Testis (tissue), 3 donors: Measurements from ENCODE around the gene RPL18A. TPM values are rescaled to one million over a fixed set of nuclear protein-coding genes. Genes with fewer than 3 reads are reported as not detected.

Source experiments
- DNase-seq: peaks from one replicate; pipeline ENCODE4 v3.0.0-alpha.2; 2019
- H3K27ac ChIP-seq, 2 donors: fragments of 200-600 bp; sonication (generic); one replicate each; pipeline ENCODE4 v1.5.1; 2019
- H3K27me3 ChIP-seq: fragments of 200-600 bp; sonication (generic); one replicate; pipeline ENCODE4 v1.5.1; 2019
- H3K36me3 ChIP-seq: fragments of 200-600 bp; sonication (generic); one replicate; pipeline ENCODE4 v1.5.1; 2017; ENCODE audit warnings: low read depth; ENCODE audit errors: missing control alignments
- H3K4me1 ChIP-seq: fragments of 200-600 bp; sonication (generic); one replicate; pipeline ENCODE4 v1.5.1; 2019
- H3K4me3 ChIP-seq, 2 donors: fragments of 200-600 bp; sonication (generic); one replicate each; pipeline ENCODE4 v1.5.1; 2017 to 2019
- H3K9me3 ChIP-seq: fragments of 200-600 bp; sonication (generic); one replicate; pipeline ENCODE4 v1.5.1; 2017
- CTCF ChIP-seq, 3 experiments: fragments of 450-650 bp in 2 of 3; fragments of 200-600 bp in 1 of 3; sonication (generic) in 1 of 3; IDR thresholded peaks; one replicate each; pipeline ENCODE4 v1.5.1; 2016 to 2019; ENCODE audit warnings: antibody characterized with exemption in 3 of 3, mild to moderate bottlenecking in 2 of 3, moderate library complexity in 1 of 3
- POLR2A ChIP-seq: fragments of 450-650 bp; IDR thresholded peaks from one replicate; pipeline ENCODE4 v1.6.1; 2017; ENCODE audit warnings: antibody characterized with exemption, mild to moderate bottlenecking, moderate library complexity
- WGBS, 2 donors: methylation state at CpG; one replicate each; pipeline ENCODE4 v1.1.5; 2018; 5-methylcytosine and 5-hydroxymethylcytosine counted together
- intact Hi-C: fragments of 100-400 bp; cut with DNase I; formaldehyde crosslinking; loops from one replicate; pipeline ENCODE4 v1.15.1; 2023; ENCODE audit warnings: low total_unique reads
- polyA plus RNA-seq: library from polyadenylated mRNA; stranded (reverse); fragments of 350-450 nt; fragmentation: Illumina TruSeq; extraction: RNeasy Lipid Tissue Mini Kit (QIAGEN cat#74804); gene quantifications from one replicate; pipeline ENCODE4 v1.2.3, GENCODE V29; 2014; ENCODE audit warnings: low read depth, low replicate concordance; ENCODE audit not compliant: insufficient read depth
- total RNA-seq, 2 donors: library from RNA; depleted of rRNA; stranded (reverse); fragments of >200 nt; gene quantifications; one replicate each; pipeline ENCODE4 v1.2.3, GENCODE V29; 2016

RPL18A gene
- total and polyA plus RNA-seq, 3 donors from 2014 or later = 551 to 1,098 (median 828) TPM

GRCh38 chr19:17817668-17818363, 41.9 kb upstream of the RPL18A start:
- TF ChIP-seq POLR2A = no peak
- no peak for TF ChIP-seq CTCF (IDR thresholded peaks at IDR 0.05)
- no peak for DNase-seq
- no peaks in the 10 kb centered on the region for H3K27me3 ChIP-seq

GRCh38 chr19:17821190-17821589, 38.5 kb upstream of the RPL18A start, which contains the start of gene INSL3:
TSS of gene INSL3 (minus strand) at chr19:17821519. CDS start at chr19:17821506, 13 bp downstream.
- intact Hi-C loops = no loop called here
- WGBS, 2 donors = 79% methylated on average over 34 of the region's 34 CpGs; no CpG with 5 or more reads in 1 of the 2 donors

More at GRCh38 chr19:17817668-17818363, 41.9 kb upstream of the RPL18A start:
- intact Hi-C loops = no loop called here
- 85 to 88% methylated on average over 11 to 13 of the region's 13 CpGs for WGBS, 2 donors
- Histone ChIP-seq H3K9me3 (no peaks in the 10 kb centered on the region), H3K36me3 (no peaks in the 10 kb centered on the region), H3K27ac (no peak overlapping the region), H3K4me1 (no peaks in the 10 kb centered on the region), H3K4me3 (no peak overlapping the region)

GRCh38 chr19:17824339-17824738, 35.4 kb upstream of the RPL18A start:
- DNase-seq = peak; percentile 62
- no peaks in the 10 kb centered on the region for H3K27me3 ChIP-seq
- intact Hi-C loops = no loop called here
- no peaks in the 10 kb centered on the region for H3K36me3 ChIP-seq
- TF ChIP-seq POLR2A (no peak), CTCF (IDR thresholded peaks at IDR 0.05) (no peak)
- peak overlapping the region; percentile 63 to 73 for H3K27ac ChIP-seq
- WGBS, 2 donors = 11 to 45% methylated on average over 6 to 7 of the region's 8 CpGs
- H3K4me1 ChIP-seq = peaks cover 16% of the 10 kb centered on the region
- no peak overlapping the region for H3K4me3 ChIP-seq
- H3K9me3 ChIP-seq = no peaks in the 10 kb centered on the region

More at GRCh38 chr19:17821190-17821589, 38.5 kb upstream of the RPL18A start, which contains the start of gene INSL3:
- Histone ChIP-seq H3K9me3 (no peaks in the 10 kb centered on the region), H3K27ac (no peak within 1 kb of the TSS), H3K4me3 (no peak within 1 kb of the TSS), H3K27me3 (no peaks in the 10 kb centered on the region), H3K36me3 (no peaks in the 10 kb centered on the region), H3K4me1 (peaks cover 16% of the 10 kb centered on the region)
- DNase-seq = no peak
- no peak for TF ChIP-seq POLR2A
- TF ChIP-seq CTCF (IDR thresholded peaks at IDR 0.05) = no peak

GRCh38 chr19:17826508-17827056, 33.1 kb upstream of the RPL18A start:
- H3K9me3 ChIP-seq = no peaks in the 10 kb centered on the region
- no peak overlapping the region for H3K4me3 ChIP-seq
- peaks cover 18% of the 10 kb centered on the region for H3K4me1 ChIP-seq
- H3K36me3 ChIP-seq = no peaks in the 10 kb centered on the region
- H3K27me3 ChIP-seq = no peaks in the 10 kb centered on the region
- TF ChIP-seq POLR2A = no peak
- TF ChIP-seq CTCF (IDR thresholded peaks at IDR 0.05) = no peak
- no peak overlapping the region for H3K27ac ChIP-seq
- intact Hi-C loops = no loop called here
- no peak for DNase-seq
- WGBS, 2 donors = 78 to 80% methylated on average over 13 of the region's 13 CpGs
